Measurements from ENCODE around the gene SPECC1. TPM values are rescaled to one million over a fixed set of nuclear protein-coding genes. Genes with fewer than 3 reads are reported as not detected.

SPECC1 gene
- total RNA-seq, 3 donors from 2014 or later = 36.4 to 59.0 (median 51.8) TPM

- intact Hi-C loops (cut with DNase I; ENCODE audit: low total_unique reads) = no loop called here
- Histone ChIP-seq H3K4me1 (no peaks in the 10 kb centered on the region), H3K27me3 (no peaks in the 10 kb centered on the region), H3K27ac (no peak overlapping the region), H3K36me3 (no peaks in the 10 kb centered on the region), H3K4me3 (no peak overlapping the region), H3K9me3 (peaks cover 16 to 24% of the 10 kb centered on the region in 2 donors)
- no peak for DNase-seq (ENCODE audit: low spot score in 2 of 2)
- no peak for TF ChIP-seq CTCF (IDR thresholded peaks at IDR 0.05)
- TF ChIP-seq POLR2AphosphoS5 (IDR thresholded peaks at IDR 0.05) = no peak
- no peak for TF ChIP-seq POLR2A (IDR thresholded peaks at IDR 0.05)
Measured at GRCh38 chr17:20306924-20307323, 297.8 kb downstream of the SPECC1 start.

DNA sequence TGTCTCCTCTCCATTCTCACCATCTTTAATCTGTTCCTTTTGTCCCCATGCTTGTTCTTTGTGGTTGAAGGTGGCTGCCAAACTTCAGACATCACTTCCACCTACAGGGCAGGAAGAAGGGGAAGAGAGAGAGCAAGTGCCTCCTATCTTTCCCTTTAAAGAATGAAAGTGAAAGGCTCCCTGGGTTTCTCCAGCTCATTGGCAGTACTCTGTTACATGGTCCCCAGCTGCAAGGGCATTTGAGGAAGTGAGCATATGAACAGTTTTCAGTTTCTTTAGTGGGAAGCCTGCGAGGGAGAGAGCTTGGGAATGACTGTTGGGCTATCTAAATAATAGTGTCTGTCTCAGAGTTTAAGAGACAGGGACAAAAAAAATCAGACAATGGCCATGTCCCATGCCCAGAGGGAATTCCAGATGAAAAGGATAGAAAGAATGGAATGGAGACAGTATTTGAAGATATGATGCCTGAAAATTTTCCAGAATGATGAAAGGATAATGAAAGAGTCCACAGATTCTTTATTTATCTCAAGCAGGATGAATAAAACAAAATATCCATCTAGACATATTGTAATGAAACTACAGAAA, 298.3 kb downstream of the SPECC1 start:
- Histone ChIP-seq H3K27ac (no peak overlapping the region), H3K27me3 (no peaks in the 10 kb centered on the region), H3K4me1 (no peaks in the 10 kb centered on the region), H3K9me3 (peaks cover 16 to 24% of the 10 kb centered on the region in 2 donors), H3K4me3 (no peak overlapping the region), H3K36me3 (no peaks in the 10 kb centered on the region)
- no peak for DNase-seq (ENCODE audit: low spot score in 2 of 2)
- intact Hi-C loops (cut with DNase I; ENCODE audit: low total_unique reads) = no loop called here
- TF ChIP-seq POLR2AphosphoS5 (IDR thresholded peaks at IDR 0.05) = no peak
- no peak for TF ChIP-seq POLR2A (IDR thresholded peaks at IDR 0.05)
- TF ChIP-seq CTCF (IDR thresholded peaks at IDR 0.05) = no peak

- Histone ChIP-seq H3K27ac (no peak overlapping the region), H3K4me3 (no peak overlapping the region), H3K9me3 (peaks cover 16 to 21% of the 10 kb centered on the region in 2 donors), H3K36me3 (no peaks in the 10 kb centered on the region), H3K27me3 (no peaks in the 10 kb centered on the region), H3K4me1 (no peaks in the 10 kb centered on the region)
- no peak for DNase-seq (ENCODE audit: low spot score in 2 of 2)
- intact Hi-C loops (cut with DNase I; ENCODE audit: low total_unique reads) = loop anchor here (10.0 kb wide), 1 partner anchor 296 kb away; no protein-coding TSS in a partner anchor
- TF ChIP-seq POLR2A (IDR thresholded peaks at IDR 0.05) = no peak
- TF ChIP-seq CTCF (IDR thresholded peaks at IDR 0.05) = no peak
- no peak for TF ChIP-seq POLR2AphosphoS5 (IDR thresholded peaks at IDR 0.05)
Measured at GRCh38 chr17:20310481-20310880, 301.3 kb downstream of the SPECC1 start.

DNA sequence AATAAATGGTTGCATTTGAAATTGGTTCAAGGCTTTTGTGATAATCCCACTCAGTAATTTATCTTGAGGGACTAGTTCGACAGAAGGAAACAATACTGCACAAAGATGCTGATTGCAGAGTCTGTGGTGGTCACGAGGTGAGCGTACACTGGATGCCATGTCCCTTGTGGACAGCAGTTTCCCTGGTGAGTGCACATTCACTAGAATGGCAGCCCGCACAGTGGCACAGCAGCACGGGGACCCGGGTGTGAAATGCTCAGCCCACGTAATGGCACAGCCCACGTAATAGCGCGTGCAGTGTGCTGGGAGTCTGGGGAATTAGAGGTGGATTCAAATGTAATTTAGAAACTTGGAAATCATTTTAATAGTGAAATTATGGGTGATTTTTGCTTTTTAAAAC, 304.1 kb downstream of the SPECC1 start:
- no peak for DNase-seq (ENCODE audit: low spot score in 2 of 2)
- H3K4me3 ChIP-seq = no peak overlapping the region
- intact Hi-C loops (cut with DNase I; ENCODE audit: low total_unique reads) = loop anchor here (10.0 kb wide), 1 partner anchor 299 kb away; no protein-coding TSS in a partner anchor
- H3K36me3 ChIP-seq = no peaks in the 10 kb centered on the region
- TF ChIP-seq POLR2A (IDR thresholded peaks at IDR 0.05) = no peak
- no peak for TF ChIP-seq CTCF (IDR thresholded peaks at IDR 0.05)
- no peak for TF ChIP-seq POLR2AphosphoS5 (IDR thresholded peaks at IDR 0.05)
- no peaks in the 10 kb centered on the region for H3K4me1 ChIP-seq
- H3K27ac ChIP-seq = no peak overlapping the region
- H3K27me3 ChIP-seq = no peaks in the 10 kb centered on the region
- no peaks in the 10 kb centered on the region for H3K9me3 ChIP-seq

GRCh38 chr17:20313891-20314290, 304.7 kb downstream of the SPECC1 start:
- intact Hi-C loops (cut with DNase I; ENCODE audit: low total_unique reads) = loop anchor here (10.0 kb wide), 1 partner anchor 299 kb away; no protein-coding TSS in a partner anchor
- no peak for DNase-seq (ENCODE audit: low spot score in 2 of 2)
- Histone ChIP-seq H3K36me3 (no peaks in the 10 kb centered on the region), H3K27me3 (no peaks in the 10 kb centered on the region), H3K4me1 (no peaks in the 10 kb centered on the region), H3K27ac (no peak overlapping the region), H3K9me3 (no peaks in the 10 kb centered on the region), H3K4me3 (no peak overlapping the region)
- TF ChIP-seq POLR2AphosphoS5 (IDR thresholded peaks at IDR 0.05) (no peak), POLR2A (IDR thresholded peaks at IDR 0.05) (no peak), CTCF (IDR thresholded peaks at IDR 0.05) (no peak)

All from breast epithelium (tissue), 4 donors.